Sigmoid colon (tissue), 7 donors: Measurements from ENCODE around the gene TCAF1. TPM values are rescaled to one million over a fixed set of nuclear protein-coding genes. Genes with fewer than 3 reads are reported as not detected.

ENCODE experiments used
- polyA plus RNA-seq, 3 donors: library from polyadenylated mRNA; stranded (reverse); fragments of 200-250 nt; gene quantifications; one replicate each; pipeline ENCODE4 v1.2.3, GENCODE V29; 2013
- total RNA-seq, 4 donors: library from RNA; depleted of rRNA; stranded (reverse); fragments of >200 nt; gene quantifications; one replicate each; pipeline ENCODE4 v1.1.0, GENCODE V29; 2016
- donor health status: healthy with polysubstance abuse.
- donor health status: Bipolar disorder and iron deficiency.
- donor health status: healthy.

TCAF1 gene
- total and polyA plus RNA-seq, 7 donors: 12.3 to 56.8 (median 40.8) TPM

Other genes starting within 250 kb of the TCAF1 start
- under 1 TPM in 2 of 4 donors, not detected in 2; 0.36 to 0.54 TPM for gene CTAGE6, start 144.5 kb downstream of the TCAF1 start, total RNA-seq
- under 1 TPM in 2 of 3 donors, not detected in 1; 0.06 to 0.46 TPM for gene CTAGE6, start 144.5 kb downstream of the TCAF1 start, polyA plus RNA-seq
- not detected for gene OR2F2, start 33.1 kb upstream of the TCAF1 start, total RNA-seq
- not detected for gene OR2F2, start 33.1 kb upstream of the TCAF1 start, polyA plus RNA-seq
- gene OR2F1, start 52.7 kb upstream of the TCAF1 start, total RNA-seq: not detected
- gene OR2F1, start 52.7 kb upstream of the TCAF1 start, polyA plus RNA-seq: not detected
- not detected for gene OR6B1, start 98.1 kb upstream of the TCAF1 start, total RNA-seq
- gene OR6B1, start 98.1 kb upstream of the TCAF1 start, polyA plus RNA-seq: not detected
- not detected for gene OR2A5, start 146.8 kb upstream of the TCAF1 start, total RNA-seq
- gene OR2A5, start 146.8 kb upstream of the TCAF1 start, polyA plus RNA-seq: not detected
- gene OR2A25, start 167.6 kb upstream of the TCAF1 start, total RNA-seq: not detected
- not detected for gene OR2A25, start 167.6 kb upstream of the TCAF1 start, polyA plus RNA-seq
- not detected for gene OR2A12, start 184.1 kb upstream of the TCAF1 start, total RNA-seq
- gene OR2A12, start 184.1 kb upstream of the TCAF1 start, polyA plus RNA-seq: not detected
- not detected for gene OR2A2, start 207.4 kb upstream of the TCAF1 start, total RNA-seq
- gene OR2A2, start 207.4 kb upstream of the TCAF1 start, polyA plus RNA-seq: not detected
- gene OR2A14, start 221.0 kb upstream of the TCAF1 start, total RNA-seq: not detected
- not detected for gene OR2A14, start 221.0 kb upstream of the TCAF1 start, polyA plus RNA-seq